ENCODE results near the gene PADI4.

The PADI4 gene

GRCh38 chr1:17393230-17393629 is 85.2 kb downstream of the PADI4 start:
- TF ChIP-seq CTCF (IDR thresholded peaks at IDR 0.05; ENCODE audit: low read depth, low read length) = no peak
- DNase-seq (ENCODE audit: extremely low read depth, low read depth) = no peak

GRCh38 chr1:17397910-17398695 is 90.1 kb downstream of the PADI4 start:
- TF ChIP-seq CTCF (IDR thresholded peaks at IDR 0.05; ENCODE audit: low read depth, low read length) = no peak

GRCh38 chr1:17400725-17401341 is 92.8 kb downstream of the PADI4 start:
- no peak for DNase-seq (ENCODE audit: extremely low read depth, low read depth)
- TF ChIP-seq CTCF (IDR thresholded peaks at IDR 0.05; ENCODE audit: low read depth, low read length) = no peak

More at GRCh38 chr1:17397910-17398695, 90.1 kb downstream of the PADI4 start:
- DNase-seq (ENCODE audit: extremely low read depth, low read depth) = no peak

GRCh38 chr1:17401841-17402240 is 93.8 kb downstream of the PADI4 start:
- TF ChIP-seq CTCF (IDR thresholded peaks at IDR 0.05; ENCODE audit: low read depth, low read length) = no peak

GRCh38 chr1:17403081-17403480 is 95.1 kb downstream of the PADI4 start:
- no peak for TF ChIP-seq CTCF (IDR thresholded peaks at IDR 0.05; ENCODE audit: low read depth, low read length)
- no peak for DNase-seq (ENCODE audit: extremely low read depth, low read depth)

More at GRCh38 chr1:17401841-17402240, 93.8 kb downstream of the PADI4 start:
- no peak for DNase-seq (ENCODE audit: extremely low read depth, low read depth)

- DNase-seq (ENCODE audit: extremely low read depth, low read depth) = no peak
- no peak for TF ChIP-seq CTCF (IDR thresholded peaks at IDR 0.05; ENCODE audit: low read depth, low read length)
Observed at GRCh38 chr1:17404034-17404684, 96.2 kb downstream of the PADI4 start.

- no peak for TF ChIP-seq CTCF (IDR thresholded peaks at IDR 0.05; ENCODE audit: low read depth, low read length)
- DNase-seq (ENCODE audit: extremely low read depth, low read depth) = no peak
Observed at GRCh38 chr1:17404820-17405219, 96.8 kb downstream of the PADI4 start.
